Measurements from ENCODE around the gene PPFIBP2. TPM values are rescaled to one million over a fixed set of nuclear protein-coding genes. Genes with fewer than 3 reads are reported as not detected.

The PPFIBP2 gene
- total RNA-seq, 1 experiment from 2014 or later, result 21.5 TPM

- no peaks in the 10 kb centered on the region for H3K27me3 ChIP-seq (ENCODE audit: control insufficient read depth, insufficient read depth, low read length)
- POLR2A ChIA-PET, result no interaction called here
- no peak overlapping the region for H3K4me3 ChIP-seq (ENCODE audit: low read depth in 2 of 2, low read length in 2 of 2)
- DNase-seq (ENCODE audit: low read depth, low spot score) (no peak), ATAC-seq (no peak)
- BruUV-seq (replicated peaks), result no TSS peak
- intact Hi-C loops (cut with micrococcal nuclease; ENCODE audit: unreplicated experiment) (no loop called here), in situ Hi-C loops (cut with HindIII; ENCODE audit: low pct_unique_long_range_greater_than_20kb, low sequenced_read_pairs) (no loop called here)
- no peak overlapping the region for H3K27ac ChIP-seq (ENCODE audit: low read length)
- no peaks in the 10 kb centered on the region for H3K9me3 ChIP-seq (ENCODE audit: control insufficient read depth, insufficient read depth, low read depth, low read length)
- H3K36me3 ChIP-seq (ENCODE audit: control insufficient read depth, insufficient read depth, low read length), result no peaks in the 10 kb centered on the region
- TF ChIP-seq TCF7L2 (IDR thresholded peaks at IDR 0.05; ENCODE audit: low read depth, low read length) (no peak), POLR2AphosphoS5 (IDR thresholded peaks at IDR 0.05; ENCODE audit: low read depth, low read length) (no peak), SIN3A (IDR thresholded peaks at IDR 0.05; ENCODE audit: borderline replicate concordance, insufficient read depth, low read depth, low read length) (no peak)
- TF ChIP-seq, protein P1, sequence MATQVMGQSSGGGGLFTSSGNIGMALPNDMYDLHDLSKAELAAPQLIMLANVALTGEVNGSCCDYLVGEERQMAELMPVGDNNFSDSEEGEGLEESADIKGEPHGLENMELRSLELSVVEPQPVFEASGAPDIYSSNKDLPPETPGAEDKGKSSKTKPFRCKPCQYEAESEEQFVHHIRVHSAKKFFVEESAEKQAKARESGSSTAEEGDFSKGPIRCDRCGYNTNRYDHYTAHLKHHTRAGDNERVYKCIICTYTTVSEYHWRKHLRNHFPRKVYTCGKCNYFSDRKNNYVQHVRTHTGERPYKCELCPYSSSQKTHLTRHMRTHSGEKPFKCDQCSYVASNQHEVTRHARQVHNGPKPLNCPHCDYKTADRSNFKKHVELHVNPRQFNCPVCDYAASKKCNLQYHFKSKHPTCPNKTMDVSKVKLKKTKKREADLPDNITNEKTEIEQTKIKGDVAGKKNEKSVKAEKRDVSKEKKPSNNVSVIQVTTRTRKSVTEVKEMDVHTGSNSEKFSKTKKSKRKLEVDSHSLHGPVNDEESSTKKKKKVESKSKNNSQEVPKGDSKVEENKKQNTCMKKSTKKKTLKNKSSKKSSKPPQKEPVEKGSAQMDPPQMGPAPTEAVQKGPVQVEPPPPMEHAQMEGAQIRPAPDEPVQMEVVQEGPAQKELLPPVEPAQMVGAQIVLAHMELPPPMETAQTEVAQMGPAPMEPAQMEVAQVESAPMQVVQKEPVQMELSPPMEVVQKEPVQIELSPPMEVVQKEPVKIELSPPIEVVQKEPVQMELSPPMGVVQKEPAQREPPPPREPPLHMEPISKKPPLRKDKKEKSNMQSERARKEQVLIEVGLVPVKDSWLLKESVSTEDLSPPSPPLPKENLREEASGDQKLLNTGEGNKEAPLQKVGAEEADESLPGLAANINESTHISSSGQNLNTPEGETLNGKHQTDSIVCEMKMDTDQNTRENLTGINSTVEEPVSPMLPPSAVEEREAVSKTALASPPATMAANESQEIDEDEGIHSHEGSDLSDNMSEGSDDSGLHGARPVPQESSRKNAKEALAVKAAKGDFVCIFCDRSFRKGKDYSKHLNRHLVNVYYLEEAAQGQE (IDR thresholded peaks at IDR 0.05; ENCODE audit: insufficient read depth in 1 of 2, low read depth in 2 of 2, low read length in 1 of 2), result no peak
- TF ChIP-seq, protein P2, sequence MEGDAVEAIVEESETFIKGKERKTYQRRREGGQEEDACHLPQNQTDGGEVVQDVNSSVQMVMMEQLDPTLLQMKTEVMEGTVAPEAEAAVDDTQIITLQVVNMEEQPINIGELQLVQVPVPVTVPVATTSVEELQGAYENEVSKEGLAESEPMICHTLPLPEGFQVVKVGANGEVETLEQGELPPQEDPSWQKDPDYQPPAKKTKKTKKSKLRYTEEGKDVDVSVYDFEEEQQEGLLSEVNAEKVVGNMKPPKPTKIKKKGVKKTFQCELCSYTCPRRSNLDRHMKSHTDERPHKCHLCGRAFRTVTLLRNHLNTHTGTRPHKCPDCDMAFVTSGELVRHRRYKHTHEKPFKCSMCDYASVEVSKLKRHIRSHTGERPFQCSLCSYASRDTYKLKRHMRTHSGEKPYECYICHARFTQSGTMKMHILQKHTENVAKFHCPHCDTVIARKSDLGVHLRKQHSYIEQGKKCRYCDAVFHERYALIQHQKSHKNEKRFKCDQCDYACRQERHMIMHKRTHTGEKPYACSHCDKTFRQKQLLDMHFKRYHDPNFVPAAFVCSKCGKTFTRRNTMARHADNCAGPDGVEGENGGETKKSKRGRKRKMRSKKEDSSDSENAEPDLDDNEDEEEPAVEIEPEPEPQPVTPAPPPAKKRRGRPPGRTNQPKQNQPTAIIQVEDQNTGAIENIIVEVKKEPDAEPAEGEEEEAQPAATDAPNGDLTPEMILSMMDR (IDR thresholded peaks at IDR 0.05), result no peak
- peaks cover 8% of the 10 kb centered on the region; the same call in 1 of the 2 replicates for H3K4me1 ChIP-seq (ENCODE audit: control insufficient read depth, insufficient read depth, low read length)
- CTCF ChIA-PET, result interaction anchor here (1.1 kb wide), 1 partner anchor 84 kb away, joined by 6 read pairs; no protein-coding TSS in a partner anchor
Measured at GRCh38 chr11:7573558-7574296, 59.9 kb downstream of the PPFIBP2 start.

- Histone ChIP-seq H3K9me3 (ENCODE audit: control insufficient read depth, insufficient read depth, low read depth, low read length) (no peaks in the 10 kb centered on the region), H3K36me3 (ENCODE audit: control insufficient read depth, insufficient read depth, low read length) (no peaks in the 10 kb centered on the region), H3K4me1 (ENCODE audit: control insufficient read depth, insufficient read depth, low read length) (peaks cover 8% of the 10 kb centered on the region; the same call in 1 of the 2 replicates), H3K27ac (ENCODE audit: low read length) (no peak overlapping the region), H3K27me3 (ENCODE audit: control insufficient read depth, insufficient read depth, low read length) (no peaks in the 10 kb centered on the region), H3K4me3 (ENCODE audit: low read depth in 2 of 2, low read length in 2 of 2) (no peak overlapping the region)
- CTCF ChIA-PET, result interaction anchor here (1.1 kb wide), 1 partner anchor 83 kb away, joined by 6 read pairs; no protein-coding TSS in a partner anchor
- no TSS peak for BruUV-seq (replicated peaks)
- in situ Hi-C loops (cut with HindIII; ENCODE audit: low pct_unique_long_range_greater_than_20kb, low sequenced_read_pairs), result no loop called here
- POLR2A ChIA-PET, result no interaction called here
- no peak for ATAC-seq
- TF ChIP-seq, protein P1 (IDR thresholded peaks at IDR 0.05; ENCODE audit: insufficient read depth in 1 of 2, low read depth in 2 of 2, low read length in 1 of 2), result no peak
- intact Hi-C loops (cut with micrococcal nuclease; ENCODE audit: unreplicated experiment), result no loop called here
- no peak for DNase-seq (ENCODE audit: low read depth, low spot score)
Measured at GRCh38 chr11:7574491-7575130, 60.8 kb downstream of the PPFIBP2 start.
